Measurements from ENCODE around the gene TBC1D5. TPM values are rescaled to one million over a fixed set of nuclear protein-coding genes. Genes with fewer than 3 reads are reported as not detected.

Gene TBC1D5
- polyA plus RNA-seq, 5 donors: 36.0 to 55.2 (median 54.0) TPM

DNA sequence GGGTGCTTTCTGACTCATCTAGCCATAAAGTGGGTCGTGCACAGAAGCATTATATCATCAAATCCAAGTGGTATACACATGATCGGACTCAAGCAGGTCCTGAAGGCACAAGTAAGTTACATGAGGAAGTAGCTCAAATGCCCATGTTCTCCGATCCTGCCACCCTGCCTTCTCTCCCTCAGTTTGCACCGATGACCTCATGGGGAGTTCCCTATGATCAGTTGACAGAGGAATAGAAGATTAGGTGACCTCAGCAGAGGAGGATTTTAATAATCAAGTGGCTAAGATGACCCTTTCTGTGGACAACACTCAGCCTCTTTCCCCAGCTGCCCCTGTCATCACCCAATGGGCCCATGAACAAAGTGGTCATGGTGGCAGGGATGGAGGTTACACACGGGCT, 149.5 kb downstream of the TBC1D5 start:
- DNase-seq: no peak

DNA sequence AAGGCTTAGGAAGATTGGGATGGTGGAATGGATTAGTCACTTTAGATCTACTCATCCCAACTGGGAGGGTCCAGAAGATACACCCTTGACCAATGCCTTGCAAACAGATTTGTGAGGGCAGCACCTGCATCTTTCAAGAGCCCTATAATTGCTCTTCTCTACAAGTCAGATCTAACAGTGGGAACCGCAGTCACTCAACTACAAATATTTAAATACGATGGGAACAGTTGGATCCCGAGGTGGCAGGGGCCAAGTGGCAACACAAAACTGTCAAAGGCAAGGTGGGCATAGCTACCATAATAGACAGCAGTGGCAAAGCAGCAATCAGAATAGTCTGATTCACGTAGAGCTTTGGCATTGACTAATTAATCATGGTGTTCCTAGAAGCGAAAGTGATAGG, 152.0 kb downstream of the TBC1D5 start:
- DNase-seq: no peak

DNA sequence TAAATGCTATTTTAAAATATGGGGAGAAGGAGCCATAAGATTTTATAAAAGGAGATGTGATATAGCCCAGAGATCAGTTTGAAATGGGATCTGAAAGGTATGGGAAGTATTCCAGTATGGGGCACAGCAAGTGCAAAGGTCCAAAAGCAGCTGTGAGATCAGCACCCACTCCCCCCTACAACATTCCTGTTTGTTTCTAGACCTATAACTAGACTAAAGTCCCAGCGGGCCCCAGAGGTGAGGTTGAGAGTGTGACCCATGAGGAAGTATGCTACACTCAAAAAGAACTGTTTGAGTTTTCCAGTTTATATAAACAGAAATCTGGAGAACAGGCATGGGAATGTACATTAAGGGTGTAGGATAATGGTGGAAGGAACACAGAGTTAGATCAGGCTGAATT, 152.5 kb downstream of the TBC1D5 start:
- DNase-seq: no peak

DNA sequence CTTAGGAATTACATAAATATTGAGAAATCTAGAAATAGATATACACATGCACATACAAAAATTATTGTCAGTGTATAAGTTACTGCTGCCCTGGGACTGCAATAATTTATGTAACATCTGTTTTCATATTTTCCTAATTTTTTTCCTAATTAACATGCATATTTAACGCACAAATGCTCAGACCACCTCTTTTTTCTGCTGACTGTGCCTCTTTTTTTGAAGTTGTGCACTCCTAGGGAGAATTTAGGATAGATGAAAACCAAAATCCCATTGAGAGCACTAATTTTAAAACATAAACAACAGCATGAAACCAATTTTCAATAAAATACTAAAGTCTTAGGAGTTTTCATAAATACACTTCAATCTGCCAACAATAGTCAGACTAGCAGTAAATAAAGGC, 154.0 kb downstream of the TBC1D5 start:
- DNase-seq: no peak

DNA sequence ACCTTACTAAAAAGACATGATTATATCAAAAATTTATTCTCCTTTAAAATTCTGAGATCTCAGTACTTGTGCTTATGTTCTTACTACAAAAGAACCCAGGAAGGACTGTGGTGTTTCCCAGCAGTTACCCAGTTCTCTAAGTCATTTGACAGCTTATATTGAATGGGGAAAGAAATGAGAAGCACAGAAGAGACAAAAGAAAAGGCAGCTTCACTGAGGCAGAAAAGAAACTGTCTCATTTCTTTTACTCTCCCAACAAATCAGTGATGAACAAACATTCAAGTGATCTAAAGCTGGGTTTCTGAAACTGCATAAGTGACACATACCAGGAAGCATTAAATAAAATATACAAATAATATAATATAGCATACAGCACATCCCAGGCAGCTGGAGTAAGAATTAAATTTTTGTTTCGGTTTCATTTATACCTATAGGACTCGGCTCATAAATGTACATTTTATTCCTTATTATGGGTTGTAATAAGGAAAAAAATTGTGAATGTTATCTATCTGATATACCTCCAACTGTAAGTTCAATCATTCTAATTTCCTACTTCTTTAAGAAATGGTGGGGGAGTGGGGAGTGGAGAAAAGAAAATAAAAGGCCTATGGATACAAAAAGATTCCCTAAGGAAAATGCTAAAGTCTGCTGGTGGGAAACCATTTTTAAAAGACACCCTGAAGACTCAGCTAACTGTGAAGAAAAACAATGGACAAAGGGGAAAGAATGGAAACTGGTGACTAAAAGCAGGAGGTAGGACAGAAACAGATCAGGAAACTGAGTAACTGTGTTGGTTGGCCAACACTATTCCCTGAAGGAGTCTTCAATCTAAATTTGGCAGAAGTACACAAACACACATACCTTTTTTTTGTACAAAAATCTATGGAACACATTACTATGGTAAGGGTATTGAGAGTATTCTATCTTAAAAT, 156.8 kb downstream of the TBC1D5 start:
- DNase-seq: no peak

DNA sequence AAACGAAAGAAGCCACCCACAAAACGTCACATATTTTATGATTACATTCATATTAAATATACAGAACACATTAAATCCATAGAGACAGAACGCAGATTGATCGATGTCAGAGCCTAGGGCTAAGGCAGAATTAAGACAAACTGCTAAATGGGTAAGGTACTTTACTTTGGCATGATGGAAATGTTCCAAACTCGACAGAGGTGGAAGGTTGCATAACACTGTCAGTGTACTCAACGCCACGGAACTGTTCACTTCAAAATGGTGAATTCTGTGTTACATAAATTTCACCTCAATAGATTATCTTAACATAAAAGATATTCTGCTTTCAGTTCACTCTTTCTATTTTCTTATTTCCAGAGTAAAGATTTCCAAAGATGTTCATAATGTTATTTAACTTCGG, 158.4 kb downstream of the TBC1D5 start:
- DNase-seq: no peak

DNA sequence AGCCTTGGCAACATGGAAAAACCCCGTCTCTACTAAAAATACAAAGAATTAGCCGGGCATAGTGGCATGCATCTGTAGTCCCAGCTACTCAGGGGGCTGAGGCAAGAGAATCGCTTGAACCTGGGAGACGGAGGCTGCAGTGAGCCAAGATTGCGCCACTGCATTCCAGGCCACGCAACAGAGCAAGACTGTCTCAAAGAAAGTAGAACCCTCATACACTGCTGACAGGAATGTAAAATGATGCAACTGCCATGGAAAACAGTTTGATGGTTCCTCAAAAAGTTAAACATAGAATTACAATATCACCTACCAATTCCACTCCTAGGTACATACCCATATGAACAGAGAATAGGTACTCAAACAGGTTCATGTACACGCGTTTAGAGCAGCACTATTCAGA, 158.9 kb downstream of the TBC1D5 start:
- no peak for DNase-seq

DNA sequence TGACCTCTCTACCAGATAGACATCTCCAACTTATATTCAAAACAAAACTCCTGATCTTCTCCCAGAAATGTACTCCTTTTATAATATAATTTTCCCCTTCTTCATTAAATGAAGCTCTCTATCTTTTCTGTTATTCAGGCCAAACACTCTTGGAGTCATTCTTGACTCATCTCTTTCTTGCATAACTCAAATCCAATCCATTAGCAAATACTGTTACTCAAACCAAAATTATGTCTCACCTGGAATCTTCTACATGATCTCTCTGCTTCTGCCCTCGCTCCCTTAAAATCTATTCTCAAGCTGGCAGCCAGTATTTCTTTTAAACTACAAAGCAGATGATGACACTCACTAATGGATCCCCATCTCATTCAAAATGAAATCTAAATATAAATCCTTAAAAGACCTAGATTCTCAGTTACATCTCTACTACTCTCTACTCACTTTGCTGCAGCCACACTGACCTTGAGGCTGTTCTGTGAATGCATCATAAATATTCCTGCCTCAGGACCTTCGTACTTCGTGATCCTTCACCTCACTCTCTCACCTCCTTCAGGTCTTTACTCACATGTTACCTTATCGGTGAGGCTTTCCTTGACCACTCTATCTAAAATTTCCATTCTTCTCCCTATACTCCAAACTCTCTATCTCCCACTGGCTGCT, 160.9 kb downstream of the TBC1D5 start:
- DNase-seq: no peak

DNA sequence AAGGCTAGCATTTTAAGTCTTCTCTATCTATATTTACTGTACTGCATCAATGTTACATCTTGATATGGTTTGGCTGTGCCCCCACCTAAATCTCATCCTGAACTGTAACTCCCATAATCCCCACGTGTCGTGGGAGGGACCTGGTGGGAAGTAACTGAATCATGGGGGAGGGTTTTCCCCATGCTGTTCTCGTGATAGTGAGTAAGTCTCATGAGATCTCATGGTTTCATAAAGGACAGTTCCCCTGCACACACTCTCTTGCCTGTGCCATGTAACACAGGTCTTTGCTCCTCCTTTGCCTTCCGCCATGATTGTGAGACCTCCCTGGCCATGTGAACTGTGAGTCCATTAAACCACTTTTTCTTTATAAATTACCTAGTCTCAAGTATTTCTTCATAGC, 161.5 kb downstream of the TBC1D5 start:
- DNase-seq: no peak

DNA sequence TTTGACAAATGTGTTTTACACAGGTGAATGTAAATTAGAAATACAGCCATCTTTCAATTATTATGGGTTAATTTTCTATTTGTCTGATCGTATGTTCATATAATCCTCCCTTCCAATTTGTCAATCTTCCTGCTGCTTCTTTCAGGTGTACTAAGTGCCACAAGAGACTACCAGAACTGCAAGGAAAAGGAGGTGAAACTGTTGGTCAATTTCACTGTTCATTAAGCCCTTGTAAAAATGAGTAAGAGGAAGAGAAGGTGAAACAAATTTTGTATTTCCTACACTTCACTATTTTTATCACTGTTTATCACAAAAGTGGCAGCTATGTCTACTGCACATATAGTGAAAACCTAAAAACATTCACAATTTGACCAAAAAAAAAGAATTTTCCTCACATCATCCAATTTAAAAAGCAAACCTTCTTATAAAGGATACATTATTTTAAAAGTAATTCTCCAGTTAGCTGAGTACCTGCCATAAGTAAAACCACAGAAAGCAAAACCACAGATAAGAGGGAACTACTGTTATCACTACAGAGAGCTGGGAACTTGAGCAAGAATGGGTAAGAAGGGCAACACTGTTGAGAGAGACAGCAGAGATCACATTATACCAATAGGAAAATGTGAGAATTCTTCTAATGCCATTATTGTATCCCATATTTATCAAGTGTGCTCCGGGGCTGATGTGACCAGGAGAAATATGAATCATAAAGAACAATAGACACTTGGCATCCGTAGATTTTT, 163.0 kb downstream of the TBC1D5 start:
- DNase-seq: no peak

DNA sequence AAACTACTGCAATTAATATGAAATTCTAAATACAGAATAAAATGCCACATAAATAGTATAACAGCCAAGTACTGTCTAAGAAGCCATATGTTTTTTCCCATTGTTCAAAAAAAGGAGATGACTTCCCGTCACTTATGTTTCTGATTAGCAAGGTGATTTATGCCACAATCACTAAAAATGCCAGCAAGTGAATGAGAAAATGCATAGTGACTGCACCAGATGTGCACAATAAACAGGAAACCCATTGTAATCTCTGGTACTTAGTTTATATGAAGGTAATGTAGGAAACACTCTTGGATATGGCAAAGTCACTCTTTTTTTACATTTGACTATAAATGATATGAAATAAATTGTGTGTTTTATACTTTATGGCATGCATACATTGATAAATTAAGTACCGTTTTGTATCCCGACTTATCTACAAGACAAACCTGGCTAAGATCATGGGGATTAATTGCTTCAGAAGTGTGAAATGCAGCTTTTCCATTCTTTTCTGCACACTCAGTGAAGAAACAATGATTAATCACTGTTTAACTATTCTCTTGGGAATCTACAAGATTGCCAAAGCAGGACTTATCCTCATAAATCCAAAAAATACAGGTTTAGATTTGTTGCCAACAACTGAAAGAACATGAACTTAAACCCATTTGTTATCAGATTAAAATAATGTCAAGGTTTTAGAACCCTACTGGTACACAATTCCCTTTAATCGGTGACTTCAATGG, 164.5 kb downstream of the TBC1D5 start:
- DNase-seq: no peak

DNA sequence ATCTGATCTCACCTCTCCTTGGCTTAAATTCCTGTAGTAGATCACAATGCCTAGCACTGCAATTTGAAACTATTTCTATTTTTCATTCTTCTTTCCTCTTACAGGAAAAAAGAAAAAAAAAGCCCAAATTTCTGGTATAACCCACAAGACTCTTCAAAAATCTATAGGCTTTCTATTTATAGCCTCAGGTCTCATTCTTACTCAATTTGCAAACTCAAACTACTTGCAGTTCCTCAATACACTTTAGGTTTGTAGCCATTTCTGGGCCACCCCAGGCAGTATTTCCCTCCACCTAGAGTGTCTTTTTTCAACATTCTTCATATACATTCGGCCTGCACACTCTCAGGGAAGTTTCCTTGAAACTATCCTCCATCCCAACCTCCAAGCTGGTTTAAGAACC, 169.0 kb downstream of the TBC1D5 start:
- DNase-seq: no peak

DNA sequence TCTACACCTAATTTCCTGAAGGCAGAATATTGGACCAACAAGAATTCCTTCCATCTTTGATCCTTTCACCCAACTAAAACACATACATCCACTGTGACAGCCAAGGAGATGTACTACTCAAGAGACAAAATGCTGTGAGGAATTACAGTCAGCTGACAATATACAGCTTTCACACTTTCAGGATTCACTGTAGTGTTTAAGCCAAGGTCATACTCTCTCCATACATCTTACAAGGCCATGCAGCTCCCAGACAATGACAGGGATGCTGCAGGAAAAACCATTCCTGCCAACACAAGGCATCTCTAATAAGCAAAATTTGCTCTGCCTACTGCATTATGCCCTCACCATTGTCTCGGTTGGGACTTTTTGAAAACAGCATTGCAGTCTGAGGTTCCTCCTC, 170.7 kb downstream of the TBC1D5 start:
- DNase-seq: no peak

DNA sequence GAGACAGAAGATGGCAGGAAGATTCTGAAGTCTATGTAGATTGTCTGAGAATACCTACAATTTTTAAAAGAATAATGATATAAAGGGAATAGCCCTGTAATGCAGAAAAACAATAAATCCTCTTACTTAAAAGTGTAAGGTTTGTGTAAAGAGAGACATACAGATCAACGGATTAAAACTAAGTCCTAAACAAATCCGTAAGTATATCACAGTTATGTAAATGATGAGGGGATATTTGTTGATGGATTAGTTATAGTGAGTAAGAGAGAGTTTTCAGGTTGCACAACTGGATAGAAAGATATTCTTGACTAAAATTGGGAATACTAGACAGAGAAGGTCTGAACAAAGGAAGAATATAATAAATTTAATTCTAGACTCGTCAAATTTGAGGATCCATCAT, 179.6 kb downstream of the TBC1D5 start:
- no peak for DNase-seq

DNA sequence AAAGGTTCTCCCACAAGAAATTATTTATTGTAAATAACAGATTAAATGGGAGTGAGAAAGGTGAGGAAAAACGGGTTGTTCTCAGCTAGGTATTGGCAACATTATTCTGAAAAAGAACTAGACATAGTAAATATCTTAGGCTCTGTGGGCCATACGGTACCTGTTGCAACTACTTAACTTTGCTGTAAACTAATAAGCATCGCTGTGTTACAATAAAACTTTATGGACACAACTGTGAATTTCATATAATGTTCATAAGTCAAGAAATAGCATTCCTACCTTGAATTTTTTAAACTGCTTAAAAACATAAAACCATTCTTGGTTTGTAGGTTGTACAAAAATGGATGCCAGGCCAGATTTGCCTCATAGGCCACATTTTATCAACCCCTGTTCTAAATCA, 183.9 kb downstream of the TBC1D5 start:
- no peak for DNase-seq

DNA sequence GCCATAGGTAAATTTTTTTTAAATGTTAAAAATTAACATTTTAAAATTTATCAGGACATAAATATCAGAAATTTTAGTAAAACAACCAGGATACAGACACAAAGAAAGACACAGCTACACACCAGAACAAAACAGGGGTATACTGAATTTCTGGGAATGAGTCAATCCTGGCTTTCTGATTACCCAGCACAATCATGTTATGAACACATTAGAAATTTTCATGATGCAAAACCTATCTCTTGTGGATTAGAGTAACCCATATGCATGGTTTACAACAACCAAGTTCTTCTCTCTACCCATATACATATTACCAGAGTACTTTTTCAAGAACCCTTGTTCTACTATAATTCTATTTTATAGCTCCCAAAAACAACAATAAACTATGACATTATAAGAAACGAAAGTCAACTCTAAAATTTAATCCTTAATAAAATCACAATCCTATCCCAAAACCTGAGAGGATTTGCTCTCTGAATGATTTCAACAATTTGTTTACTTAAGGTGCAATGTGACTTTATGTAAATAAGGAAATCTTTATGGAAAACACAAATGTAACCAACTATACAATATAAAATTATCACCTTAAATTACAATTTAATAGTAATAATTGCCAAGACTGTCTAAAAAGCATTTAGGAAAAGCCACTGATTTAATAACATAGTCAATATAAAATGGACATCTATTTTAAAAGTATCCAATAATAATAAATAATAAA, 184.5 kb downstream of the TBC1D5 start:
- DNase-seq: no peak

DNA sequence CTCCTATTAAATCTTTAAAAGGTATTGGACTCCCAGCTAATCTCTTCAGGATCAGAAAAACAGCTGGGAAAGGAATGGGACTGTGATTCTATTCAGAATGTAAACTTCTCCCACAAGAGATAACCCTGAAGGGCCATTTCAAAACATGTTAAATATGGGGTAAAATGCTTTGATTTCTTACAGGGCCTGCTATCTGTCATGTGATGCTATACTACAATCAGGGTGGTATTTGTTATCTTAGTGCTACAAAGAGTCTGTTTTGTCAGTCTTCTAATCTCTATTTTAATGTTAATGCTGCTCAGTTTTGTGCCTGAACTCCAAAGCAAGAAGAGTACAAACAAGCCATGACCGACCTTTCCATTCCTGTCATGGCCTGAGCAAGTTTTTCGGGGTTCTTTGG, 186.9 kb downstream of the TBC1D5 start:
- DNase-seq: no peak

DNA sequence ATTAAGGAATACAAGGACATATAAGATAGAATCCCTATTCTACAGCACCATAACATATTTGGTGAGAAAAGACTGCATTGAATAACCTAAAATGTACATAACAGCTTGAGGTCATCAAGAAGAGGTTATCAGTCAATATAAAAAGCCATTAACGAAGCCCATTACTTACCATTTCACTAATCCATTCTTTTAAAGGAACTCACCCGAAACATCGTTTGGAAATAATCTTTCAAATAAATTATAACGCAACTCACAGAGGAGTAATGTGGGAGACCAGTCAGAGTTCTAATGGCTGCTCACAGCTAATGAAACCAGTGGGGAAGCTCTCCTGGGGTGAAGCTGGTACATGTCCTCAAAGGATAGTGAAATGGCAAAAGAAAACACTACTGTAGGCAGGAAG, 188.4 kb downstream of the TBC1D5 start:
- DNase-seq: no peak

DNA sequence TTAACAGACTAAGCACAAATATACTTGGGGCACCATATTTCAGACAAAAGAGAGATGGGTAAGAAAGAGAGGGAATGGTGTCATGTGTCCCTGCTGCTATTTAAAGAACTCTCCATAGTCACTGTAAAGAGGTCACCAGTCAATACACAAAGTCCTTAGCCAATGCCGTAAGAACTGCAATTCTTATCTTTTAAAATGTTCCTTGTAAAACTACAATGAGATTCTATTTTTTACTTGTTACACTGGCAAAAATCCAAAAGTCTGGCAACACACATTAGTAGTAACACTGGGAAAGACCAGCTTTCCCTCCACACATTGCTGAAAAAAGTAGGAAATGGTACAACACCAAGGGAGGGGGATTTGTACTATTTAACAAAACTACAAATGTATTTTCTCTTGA, 189.4 kb downstream of the TBC1D5 start:
- no peak for DNase-seq

DNA sequence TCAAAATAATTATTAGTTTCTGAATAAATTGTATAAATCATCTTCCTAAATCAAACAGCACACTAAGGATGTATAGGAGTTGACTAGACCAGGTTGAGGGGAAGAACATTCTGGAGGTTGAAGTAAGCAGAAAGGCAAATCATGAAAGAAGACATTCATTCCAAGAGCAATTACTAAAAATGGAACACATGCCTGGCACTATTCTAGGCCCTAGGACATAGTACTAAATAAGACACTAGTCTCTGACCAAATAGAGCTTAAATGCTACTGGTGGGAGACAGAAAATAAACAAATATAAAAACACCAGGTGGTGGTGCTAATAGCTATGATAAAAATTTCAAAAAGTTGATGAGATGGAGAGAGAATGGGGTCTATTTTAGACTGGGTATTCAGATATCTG, 190.1 kb downstream of the TBC1D5 start:
- DNase-seq: no peak

DNA sequence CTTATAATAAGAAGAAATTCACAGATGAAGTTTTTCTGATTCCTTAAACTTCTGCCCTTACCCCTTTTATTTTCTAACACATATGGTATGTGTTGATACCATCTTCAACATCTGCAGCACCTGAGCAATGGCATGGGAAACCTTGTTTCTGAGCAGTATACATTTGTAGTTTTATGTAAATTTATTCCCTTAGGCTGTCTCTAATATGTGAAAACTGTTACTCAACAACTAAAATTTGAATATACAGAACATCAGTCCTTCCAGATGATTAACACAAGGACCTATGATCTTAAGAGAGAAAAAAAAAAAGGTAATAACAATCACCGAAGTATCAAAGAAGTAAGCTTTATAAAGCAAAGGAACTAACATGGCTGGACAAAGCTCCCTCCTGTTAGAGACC, 190.5 kb downstream of the TBC1D5 start:
- DNase-seq: no peak

Data from right lung (tissue), 5 donors.